ENCODE measurements around the gene UBL4B.

The UBL4B gene

GRCh38 chr1:110159168-110159567 is 46.9 kb downstream of the UBL4B start:
- DNase-seq, result no peak

- no peak for DNase-seq
Measured at GRCh38 chr1:110160538-110161100, 48.4 kb downstream of the UBL4B start.

GRCh38 chr1:110161165-110161564 is 48.9 kb downstream of the UBL4B start:
- no peak for DNase-seq

- peak; percentile 56 for DNase-seq
Measured at GRCh38 chr1:110161849-110162248, 49.6 kb downstream of the UBL4B start.
